B cell (primary cell): ENCODE measurements around the gene ERC1.
"Not testable (repeated sequence)": the region's sequence is repeated elsewhere in the genome, so short reads cannot be mapped to it uniquely, and the experiment has no call there.

Experiments
- CTCF ChIP-seq: fragments of 200-600 bp; IDR thresholded peaks from one replicate; pipeline ENCODE4 v1.8.0; 2022; ENCODE audit warnings: antibody characterized with exemption, mild to moderate bottlenecking
- EZH2 ChIP-seq: IDR thresholded peaks from 2 replicates; pipeline ENCODE4 v1.6.1; 2012; ENCODE audit warnings: borderline replicate concordance, low read depth, mild to moderate bottlenecking, moderate library complexity, low read length; ENCODE audit not compliant: insufficient read depth, poor library complexity, severe bottlenecking

GRCh38 chr12:1255854-1256253 lies 264.8 kb downstream of the ERC1 start:
- not testable (repeated sequence) for TF ChIP-seq CTCF, EZH2
